ENCODE results near the gene TACC3. TPM values are rescaled to one million over a fixed set of nuclear protein-coding genes. Genes with fewer than 3 reads are reported as not detected.

TACC3 gene
- total RNA-seq, 1 experiment from 2014 or later: 156 TPM

DNA sequence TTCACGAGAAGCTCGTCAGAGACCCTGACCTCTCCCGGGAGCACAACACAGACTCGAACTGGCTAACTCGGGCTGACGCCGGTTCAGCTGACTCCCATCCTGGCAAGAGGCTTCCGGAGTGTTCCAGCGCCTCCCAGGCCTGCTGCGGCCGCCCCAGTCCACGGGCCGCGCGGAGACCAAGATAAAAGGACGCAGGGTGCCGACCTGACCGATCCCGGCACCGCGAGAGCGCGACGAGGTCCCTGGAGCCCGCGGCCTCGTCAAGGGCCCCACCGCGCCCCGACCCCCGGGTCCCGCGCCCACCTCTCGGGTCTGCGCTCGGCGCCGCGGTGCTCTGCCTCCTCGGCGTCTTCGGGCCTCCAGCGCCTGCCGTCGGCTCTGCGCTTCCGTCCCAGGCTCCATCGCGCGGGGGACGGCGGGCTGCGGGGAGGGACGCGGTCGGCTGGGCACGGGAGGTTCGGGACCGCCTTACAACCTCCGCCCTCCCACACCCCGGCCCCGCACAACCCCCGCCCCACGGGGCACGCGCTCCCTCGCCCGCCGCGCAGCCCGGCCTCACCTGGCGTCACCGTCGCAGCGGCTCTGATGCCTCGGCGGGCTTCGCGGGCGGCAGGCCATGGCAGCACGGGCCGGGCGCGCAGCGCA is 9.6 kb upstream of the TACC3 start:
- Histone ChIP-seq H2BK15ac (ENCODE audit: low read depth, low read length) (no peak overlapping the region), H3K23ac (ENCODE audit: insufficient read length, low read depth, low read length) (no peak overlapping the region), H3T11ph (ENCODE audit: low read length) (no peak overlapping the region), H3K23me2 (ENCODE audit: insufficient read length, low read depth, low read length, poor library complexity, severe bottlenecking) (peaks cover 11% of the 10 kb centered on the region), H3K4me1 (ENCODE audit: insufficient read depth, low read length) (no peaks in the 10 kb centered on the region), H3K14ac (ENCODE audit: insufficient read depth, low read length) (peak overlapping the region; percentile 42; the same call in 1 of the 2 replicates), H4K5ac (ENCODE audit: insufficient read length, low read depth, low read length) (no peak overlapping the region), H4K91ac (ENCODE audit: insufficient read length, low read depth, low read length) (no peak overlapping the region), H3K18ac (ENCODE audit: insufficient read length, low read depth, low read length) (peak overlapping the region; percentile 5), H2AK5ac (ENCODE audit: insufficient read length, low read length) (no peak overlapping the region), H3K27me3 (ENCODE audit: insufficient read depth, low read length) (no peaks in the 10 kb centered on the region), H3K79me2 (ENCODE audit: insufficient read depth, low read length) (peaks cover 4% of the 10 kb centered on the region; the same call in 1 of the 2 replicates), H2BK120ac (ENCODE audit: low read depth, low read length, poor library complexity, severe bottlenecking) (no peak overlapping the region), H4K8ac (replicated peaks; ENCODE audit: insufficient read length, low read depth, low read length) (no peak overlapping the region), H4K20me1 (ENCODE audit: control insufficient read depth, insufficient read depth, insufficient read length) (peaks cover 2% of the 10 kb centered on the region), H3K4ac (ENCODE audit: low read depth, low read length) (no peak overlapping the region), H2AFZ (ENCODE audit: low read length) (no peak overlapping the region), H3K27ac (ENCODE audit: insufficient read length, low read depth, low read length) (no peak overlapping the region), H3K4me2 (ENCODE audit: insufficient read depth, insufficient read length, low read length) (peak overlapping the region; percentile 57), H3K56ac (ENCODE audit: insufficient read length, low read depth, low read length) (no peak overlapping the region), H2BK12ac (ENCODE audit: insufficient read length, low read depth, low read length) (no peak overlapping the region), H3K9ac (ENCODE audit: extremely low read depth, insufficient read length, low read length) (peak overlapping the region; percentile 72), H3K79me1 (ENCODE audit: insufficient read depth, low read depth, low read length, poor library complexity, severe bottlenecking) (peaks cover 3% of the 10 kb centered on the region), H2BK20ac (ENCODE audit: low read depth, low read length, poor library complexity, severe bottlenecking) (no peak overlapping the region), H3K9me3 (ENCODE audit: control insufficient read depth, low read depth, low read length) (no peaks in the 10 kb centered on the region), H2BK5ac (ENCODE audit: insufficient read length, low read length) (no peak overlapping the region)
- TF ChIP-seq, protein P1, sequence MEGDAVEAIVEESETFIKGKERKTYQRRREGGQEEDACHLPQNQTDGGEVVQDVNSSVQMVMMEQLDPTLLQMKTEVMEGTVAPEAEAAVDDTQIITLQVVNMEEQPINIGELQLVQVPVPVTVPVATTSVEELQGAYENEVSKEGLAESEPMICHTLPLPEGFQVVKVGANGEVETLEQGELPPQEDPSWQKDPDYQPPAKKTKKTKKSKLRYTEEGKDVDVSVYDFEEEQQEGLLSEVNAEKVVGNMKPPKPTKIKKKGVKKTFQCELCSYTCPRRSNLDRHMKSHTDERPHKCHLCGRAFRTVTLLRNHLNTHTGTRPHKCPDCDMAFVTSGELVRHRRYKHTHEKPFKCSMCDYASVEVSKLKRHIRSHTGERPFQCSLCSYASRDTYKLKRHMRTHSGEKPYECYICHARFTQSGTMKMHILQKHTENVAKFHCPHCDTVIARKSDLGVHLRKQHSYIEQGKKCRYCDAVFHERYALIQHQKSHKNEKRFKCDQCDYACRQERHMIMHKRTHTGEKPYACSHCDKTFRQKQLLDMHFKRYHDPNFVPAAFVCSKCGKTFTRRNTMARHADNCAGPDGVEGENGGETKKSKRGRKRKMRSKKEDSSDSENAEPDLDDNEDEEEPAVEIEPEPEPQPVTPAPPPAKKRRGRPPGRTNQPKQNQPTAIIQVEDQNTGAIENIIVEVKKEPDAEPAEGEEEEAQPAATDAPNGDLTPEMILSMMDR (conservative IDR thresholded peaks at IDR 0.05): no peak
- no CpG with 5 or more reads among the region's 85 CpGs for whole genome bisulfite sequencing (ENCODE audit: extremely low coverage, insufficient read length, low lambda C conversion rate)
- DNase-seq: peak; percentile 48
- Mint-ChIP-seq H3K27me3 (ENCODE audit: low read depth) (no peaks in the 10 kb centered on the region; the same call in 1 of the 2 replicates), H3K27ac (peak overlapping the region in 2 of 3 experiments; percentile 49 to 68; a peak in 2 of 7 replicates), H3K4me3 (peak overlapping the region; percentile 85 to 86), H3K36me3 (ENCODE audit: insufficient read depth in 1 of 3, low read depth in 3 of 3) (peaks cover 14 to 36% (median 27%) of the 10 kb centered on the region in 3 experiments), H3K9me3 (peaks cover 0 to 3% of the 10 kb centered on the region in 2 experiments; a peak in 1 of 5 replicates), H3K4me1 (peaks cover 27 to 31% of the 10 kb centered on the region in 2 experiments)
